ENCODE results near the gene LMX1A.

Gene LMX1A

DNA sequence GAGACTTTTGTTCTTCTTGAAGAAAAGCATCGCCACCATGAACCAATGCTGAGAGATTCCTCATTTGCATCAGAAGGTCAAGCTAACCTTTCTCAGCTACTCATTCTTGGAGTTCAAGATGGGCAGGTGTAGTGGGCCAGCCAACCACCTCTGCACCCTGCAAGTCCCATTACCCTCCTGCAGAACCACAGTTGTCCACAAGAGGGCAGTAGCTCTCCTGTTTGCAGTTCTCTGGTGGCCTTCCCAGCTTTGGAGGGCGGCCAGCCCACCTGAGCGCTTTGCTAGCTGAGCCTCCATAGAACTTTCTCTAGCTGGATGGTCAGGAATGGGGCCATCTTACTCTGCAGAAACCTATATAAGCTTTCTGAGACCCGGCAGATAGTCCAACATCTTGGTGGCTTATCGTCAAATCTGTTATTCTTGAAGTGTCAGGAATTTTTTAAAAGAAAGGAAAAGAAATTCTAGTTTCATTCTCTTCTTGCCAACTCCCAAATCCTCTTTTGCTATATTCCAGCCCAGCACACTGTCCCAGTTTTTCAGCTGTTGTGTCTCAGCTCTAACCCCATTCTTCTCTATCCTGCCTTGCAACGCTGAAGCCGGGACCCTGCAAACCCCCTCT is 11.0 kb upstream of the LMX1A start:
- peak; percentile 89 for DNase-seq (ENCODE audit: low spot score)

DNA sequence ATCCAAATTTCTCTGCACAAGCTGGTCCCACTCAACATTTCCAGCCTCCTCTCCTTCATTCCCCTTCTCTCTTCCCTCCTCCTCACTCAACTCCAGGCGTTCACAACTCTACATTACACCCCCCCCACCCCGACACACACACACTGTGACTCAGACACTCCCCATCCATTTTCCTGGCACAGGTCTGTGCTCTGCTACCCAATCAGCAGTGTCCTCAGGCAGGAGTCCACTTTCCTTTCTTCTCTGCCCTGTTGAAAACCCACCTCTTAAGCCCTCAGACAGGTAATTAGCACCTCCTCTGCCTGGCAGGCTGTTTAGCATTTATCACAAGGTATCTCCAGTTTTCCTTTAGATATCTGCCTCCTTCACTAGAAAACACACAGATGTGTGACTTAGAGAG is 8.8 kb upstream of the LMX1A start:
- no peak for DNase-seq (ENCODE audit: low spot score)

DNA sequence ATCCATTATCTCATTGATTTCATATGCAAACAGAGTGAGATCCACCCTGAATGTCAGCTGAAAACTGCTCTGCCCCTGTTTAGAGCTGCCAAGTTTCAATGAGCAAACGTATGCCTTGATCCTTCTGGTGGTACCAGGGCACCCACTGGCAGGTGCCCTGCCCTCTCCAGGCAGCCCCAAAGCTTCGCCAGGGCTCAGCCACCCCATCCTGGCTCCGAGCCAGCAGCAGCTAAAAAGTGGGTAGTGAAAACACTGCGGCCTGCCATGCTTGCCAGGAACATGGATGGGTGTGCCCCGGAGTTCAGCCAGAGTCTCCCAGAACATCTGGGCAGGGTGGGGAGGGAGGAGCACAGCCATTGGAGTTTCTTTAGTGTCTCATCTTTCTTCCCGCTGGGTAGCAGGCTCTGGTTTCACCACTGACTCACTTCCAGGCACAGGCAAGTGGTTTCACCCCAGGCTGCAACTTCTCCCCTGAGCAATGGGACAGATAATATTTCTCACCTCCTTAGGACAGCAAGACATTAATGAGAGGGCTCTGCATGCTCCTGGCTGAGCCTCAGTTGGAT is 8.1 kb upstream of the LMX1A start:
- DNase-seq (ENCODE audit: low spot score): no peak

DNA sequence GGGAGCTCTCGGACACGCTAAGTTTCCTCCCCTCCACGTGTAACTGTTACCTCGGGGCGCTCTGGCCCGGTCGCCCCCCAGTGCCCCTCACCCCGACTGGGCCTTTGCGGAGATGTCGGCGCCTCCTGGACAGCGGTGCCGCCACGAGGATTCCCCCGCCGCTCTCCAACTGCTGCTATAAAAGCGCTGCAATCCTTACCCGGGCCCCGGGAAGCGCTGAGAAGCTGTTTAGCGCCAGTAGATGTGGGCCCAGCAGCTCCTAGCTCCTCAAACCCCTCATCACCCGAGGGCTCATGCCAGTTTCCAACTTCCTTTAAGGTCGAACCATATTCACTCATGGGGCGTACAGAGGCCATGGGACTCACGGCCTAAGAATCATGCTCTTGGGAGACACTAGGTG is 361 bp upstream of the LMX1A start:
- DNase-seq (ENCODE audit: low spot score): no peak

DNA sequence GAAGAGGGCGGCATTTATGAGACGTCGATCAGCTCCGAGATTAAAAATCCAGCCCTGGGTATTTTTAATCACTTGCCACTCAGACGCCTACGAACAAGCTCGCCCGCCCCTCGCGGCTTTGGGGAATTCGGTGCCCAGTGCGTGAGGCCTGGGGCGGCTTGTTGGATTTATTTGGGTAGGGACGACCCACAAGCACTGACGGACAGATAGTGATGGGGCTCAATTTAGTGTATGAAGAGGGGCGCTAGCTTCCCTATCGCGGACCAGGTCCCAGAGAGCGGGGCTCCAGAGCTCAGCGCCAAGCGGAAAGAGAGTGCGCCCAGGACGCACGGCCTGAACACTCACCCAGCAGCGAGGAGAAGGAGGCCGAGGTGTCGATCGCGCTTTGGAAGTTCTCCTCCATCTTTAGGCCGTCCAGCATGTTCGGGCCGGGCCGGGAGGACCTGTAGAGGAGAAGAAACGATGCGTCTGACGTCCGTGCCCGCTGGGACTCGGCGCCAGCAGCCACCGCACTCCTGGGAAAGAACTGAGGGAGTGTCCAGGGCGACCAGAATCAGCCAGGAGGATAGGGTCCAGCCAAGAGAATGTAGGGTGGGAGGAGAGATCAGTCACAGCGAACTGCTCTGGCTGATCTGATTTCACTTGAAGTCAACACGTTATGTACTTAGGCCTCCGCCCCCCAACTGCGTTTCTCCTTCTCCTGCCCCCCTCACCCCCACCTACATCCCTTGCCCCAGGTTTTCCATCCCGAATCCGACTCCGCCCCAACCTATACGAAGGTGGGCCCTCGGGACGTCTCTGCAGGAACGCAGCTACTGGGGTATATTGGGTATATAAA is 1.2 kb downstream of the LMX1A start:
- DNase-seq (ENCODE audit: low spot score): no peak

DNA sequence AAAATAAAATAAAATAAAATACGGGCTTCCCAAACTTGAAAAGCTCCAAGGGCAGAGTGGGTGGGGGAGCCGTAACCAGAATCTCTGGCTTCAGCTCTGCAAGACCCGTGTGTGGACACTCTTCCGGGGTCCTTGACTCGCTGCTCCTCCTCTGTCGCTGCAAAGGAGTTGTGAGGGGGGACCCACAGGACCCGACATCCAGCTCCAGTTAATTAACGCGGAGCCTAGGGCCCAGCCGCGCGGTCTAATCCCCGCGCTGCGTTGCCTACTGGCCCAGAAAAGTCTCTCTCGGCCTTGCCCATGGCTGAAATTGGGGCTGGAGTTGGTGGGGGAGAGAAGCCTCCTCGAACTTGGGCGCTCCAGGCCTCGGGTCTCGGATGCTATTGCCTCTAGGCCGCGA is 1.8 kb downstream of the LMX1A start:
- DNase-seq (ENCODE audit: low spot score): no peak

DNA sequence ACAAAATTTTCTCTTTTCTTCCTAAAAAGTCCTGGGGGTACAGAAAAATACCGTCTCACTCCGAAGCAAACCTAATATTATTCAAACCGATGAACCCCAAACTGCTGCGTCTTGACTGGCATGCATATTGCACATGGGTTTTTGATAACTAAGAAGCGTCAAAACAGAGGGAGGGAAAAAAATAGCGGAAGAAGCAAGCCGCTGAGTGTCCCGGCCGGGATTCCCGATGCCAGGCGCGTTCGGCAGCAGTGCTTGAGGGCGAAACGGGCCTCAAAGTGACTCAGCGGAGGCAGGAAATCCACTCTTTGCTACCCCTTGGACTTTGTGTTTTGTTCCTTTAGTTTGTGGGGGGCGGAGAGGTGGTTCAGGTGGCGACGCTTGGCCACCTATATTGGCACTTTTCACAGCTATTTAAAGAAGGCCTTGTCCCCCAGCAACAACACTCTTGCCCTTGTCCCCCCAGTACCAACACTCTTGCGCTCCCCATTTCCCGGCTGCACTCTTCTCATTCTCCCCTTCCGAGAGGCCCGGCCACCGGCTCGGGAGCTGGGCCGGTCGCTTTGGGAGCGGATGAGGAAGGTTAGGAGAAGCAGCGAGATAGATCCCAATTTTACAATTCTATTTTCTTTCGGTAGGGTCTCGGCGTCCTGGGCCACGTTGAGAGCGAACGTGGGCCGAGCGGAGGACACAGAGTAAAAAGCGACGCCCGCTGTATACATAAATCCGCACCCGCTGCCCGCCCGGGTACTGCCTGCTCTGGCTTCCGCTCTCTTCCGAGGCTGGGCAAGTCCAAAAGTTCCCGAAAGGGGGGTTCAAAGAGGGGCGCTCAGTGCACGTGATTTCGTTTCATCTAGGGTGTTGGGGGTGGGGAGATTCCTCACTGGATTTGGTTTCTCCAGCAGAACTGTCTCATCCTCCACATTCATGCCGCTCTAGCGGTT is 2.5 kb downstream of the LMX1A start:
- DNase-seq (ENCODE audit: low spot score): no peak

DNA sequence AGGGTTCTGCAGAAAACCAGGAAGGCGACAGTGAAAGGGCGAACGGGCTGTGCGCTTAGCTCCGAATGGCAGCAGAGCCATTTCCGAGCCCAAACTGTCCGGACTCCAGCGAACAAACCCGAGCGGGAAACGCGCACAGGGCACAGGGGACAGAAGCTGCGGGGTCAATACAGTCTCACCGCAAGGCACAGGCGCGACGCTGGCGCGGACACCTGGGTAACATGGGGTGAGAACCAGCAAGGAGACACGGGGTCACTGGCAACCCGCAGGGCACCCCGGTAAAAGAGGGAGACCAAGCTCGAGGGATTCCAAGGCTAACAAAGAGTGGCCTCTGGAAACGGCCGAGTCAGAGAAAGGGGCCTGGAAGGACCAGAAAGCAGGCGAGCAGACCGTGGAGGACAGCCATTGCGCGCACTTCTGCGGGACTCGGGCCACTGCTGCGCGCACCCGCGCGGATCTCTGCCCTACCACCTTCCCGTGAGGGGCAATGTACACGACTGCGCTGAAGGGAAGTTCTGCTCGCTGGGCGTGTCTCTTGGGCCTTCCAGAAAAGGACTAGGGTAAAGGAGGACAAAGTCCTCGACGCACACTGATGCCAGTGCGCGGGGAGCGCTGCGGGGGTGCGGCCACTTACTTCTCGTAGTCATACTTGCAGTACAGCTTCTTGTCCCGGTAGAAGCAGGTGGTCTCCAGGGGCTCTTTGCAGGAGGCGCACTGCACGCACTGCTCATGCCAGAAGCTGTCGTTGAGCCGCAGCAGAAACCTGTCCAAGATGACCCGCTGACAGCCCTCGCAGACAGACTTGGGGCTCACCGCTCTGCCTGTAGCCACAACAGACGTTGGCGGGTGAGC is 3.8 kb downstream of the LMX1A start:
- DNase-seq (ENCODE audit: low spot score): peak; percentile 60

DNA sequence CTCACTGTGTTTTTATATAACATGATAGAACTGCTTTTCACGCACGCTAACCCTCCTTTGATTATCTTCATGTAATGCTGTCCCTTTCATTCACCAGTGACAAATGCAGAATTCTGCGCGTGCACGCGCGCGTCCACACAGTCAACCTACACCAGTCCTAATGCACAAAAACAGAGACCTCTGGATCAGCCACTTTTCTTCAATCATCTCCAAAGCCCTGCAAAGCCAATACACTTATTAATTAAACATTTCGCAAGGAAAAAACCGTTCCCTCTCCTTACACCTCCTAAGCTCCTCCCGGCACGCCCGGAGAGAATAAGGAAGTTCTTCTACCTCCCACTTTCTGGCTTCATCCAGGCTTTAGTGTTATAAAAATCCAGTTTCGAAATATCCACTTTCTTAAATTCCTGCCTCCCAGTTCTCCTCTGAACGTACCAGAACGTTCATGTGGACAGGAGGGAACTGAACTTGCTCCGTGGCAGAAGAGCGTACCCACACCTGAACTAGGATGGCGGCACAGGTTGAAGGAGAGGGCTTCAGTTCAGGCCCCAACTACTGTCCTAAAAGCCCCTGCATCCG is 4.6 kb downstream of the LMX1A start:
- DNase-seq (ENCODE audit: low spot score): no peak

DNA sequence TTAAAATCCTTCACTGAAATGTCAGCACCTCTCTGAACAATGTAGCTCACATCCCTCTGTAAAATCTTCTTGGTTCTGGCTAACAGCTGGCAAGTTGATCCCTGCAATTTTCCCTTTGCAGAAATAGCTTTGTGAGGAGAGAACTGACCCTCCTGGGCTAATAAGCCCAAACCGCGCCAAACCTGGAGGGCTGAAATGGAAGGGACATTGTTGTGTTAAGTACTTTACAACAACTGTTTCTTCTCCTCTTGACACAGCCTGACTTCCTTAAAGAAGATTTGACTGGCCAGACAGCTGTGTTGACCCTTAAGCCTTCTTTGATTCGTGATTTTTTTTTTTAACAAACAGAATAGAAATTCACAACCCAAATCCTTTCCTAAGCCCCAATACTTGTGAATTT is 5.7 kb downstream of the LMX1A start:
- DNase-seq (ENCODE audit: low spot score): no peak

DNA sequence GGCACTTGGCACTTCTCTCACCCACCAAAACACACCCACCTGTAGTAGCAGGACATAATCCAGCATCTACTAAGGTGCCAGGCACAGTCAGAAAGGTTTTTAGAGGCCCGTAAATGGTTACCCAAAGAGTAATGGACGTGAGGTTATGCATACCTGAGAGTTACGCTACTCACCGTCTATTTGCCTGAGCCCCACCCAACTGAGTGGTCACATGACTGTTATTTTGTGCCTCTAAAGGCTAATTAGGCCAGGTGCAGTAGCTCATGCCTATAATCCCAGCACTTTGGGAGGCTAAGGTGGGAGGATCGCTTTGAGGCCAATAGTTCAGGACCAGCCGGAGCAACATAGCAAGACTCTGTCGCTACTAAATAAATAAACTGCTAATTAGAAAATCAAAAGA is 11.0 kb downstream of the LMX1A start:
- DNase-seq (ENCODE audit: low spot score): no peak

DNA sequence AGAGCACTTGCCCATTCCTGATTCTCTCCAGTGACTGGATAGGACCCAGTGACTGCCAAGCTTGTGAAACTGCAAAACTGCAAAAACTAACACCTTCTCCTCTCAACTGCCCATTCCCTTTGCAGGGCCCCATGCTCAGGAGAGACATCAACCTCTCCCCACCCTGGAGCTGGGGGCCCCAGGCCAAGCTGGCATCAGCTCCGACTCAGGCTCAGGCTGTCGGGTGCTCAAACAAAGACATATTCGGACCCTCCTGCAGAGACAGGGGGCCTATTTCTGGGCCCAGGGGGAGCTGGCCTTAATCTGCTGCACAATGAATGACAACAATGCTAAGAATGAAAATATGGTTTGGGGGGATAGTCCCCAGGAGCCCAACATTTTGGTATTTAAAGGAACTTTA is 11.8 kb downstream of the LMX1A start:
- DNase-seq (ENCODE audit: low spot score): no peak

DNA sequence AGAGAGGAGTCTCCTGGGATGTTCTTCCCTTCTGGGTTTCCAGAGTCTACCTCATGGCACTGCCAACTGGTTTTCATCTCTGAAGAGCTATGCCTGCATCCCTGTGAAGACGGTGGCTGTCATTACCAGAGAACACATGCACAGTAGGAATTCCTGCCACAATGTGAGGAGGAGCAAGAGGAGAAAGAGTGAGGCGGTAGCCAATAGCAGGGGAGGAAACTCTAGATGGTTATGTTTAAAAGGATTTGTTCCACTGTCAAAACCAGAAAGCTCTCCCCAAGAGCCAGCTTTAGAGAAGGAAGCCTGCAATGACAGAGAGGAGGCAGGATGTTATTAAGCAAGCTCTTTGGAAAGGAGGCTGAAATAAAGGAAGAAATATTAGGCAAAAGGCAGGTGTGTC is 12.3 kb downstream of the LMX1A start:
- DNase-seq (ENCODE audit: low spot score): no peak

DNA sequence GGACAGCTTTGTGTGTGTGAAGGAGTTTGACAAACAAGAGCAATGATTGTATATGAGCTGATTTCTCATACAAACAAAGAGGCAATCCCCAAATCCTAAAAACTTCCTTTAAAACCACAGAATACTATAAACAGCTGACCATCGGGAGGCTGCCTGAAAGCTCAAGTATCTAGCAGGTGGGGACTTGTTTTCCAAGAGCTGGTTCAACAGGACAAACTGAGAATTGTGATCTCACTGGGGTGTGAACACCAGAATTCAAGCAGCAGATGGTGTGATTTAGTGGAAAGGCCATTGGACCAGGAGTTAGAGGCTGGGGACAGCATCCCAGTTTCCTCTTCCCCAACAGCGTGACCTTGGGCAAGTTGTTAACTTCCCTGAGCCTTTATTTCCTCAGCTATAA is 13.9 kb downstream of the LMX1A start:
- no peak for DNase-seq (ENCODE audit: low spot score)

DNA sequence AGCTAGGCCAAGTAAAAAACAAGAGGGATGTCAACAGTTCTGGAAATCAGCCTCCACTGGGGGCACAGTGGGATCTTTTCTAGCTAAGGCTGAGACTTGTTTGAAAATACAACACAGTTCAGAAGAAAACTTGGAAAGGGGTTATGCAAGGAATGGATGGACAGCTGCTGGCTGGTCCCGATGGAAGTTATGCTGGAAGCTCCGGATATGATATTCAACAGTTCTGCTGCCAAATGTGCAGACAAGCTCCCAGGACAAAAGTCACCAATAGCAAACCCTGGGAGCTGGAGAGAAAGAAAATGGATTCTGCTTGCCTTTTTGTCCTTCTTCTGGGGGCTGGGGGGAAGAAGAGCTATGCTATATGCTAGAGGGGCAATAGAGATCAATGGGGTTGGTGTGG is 14.3 kb downstream of the LMX1A start:
- DNase-seq (ENCODE audit: low spot score): no peak

DNA sequence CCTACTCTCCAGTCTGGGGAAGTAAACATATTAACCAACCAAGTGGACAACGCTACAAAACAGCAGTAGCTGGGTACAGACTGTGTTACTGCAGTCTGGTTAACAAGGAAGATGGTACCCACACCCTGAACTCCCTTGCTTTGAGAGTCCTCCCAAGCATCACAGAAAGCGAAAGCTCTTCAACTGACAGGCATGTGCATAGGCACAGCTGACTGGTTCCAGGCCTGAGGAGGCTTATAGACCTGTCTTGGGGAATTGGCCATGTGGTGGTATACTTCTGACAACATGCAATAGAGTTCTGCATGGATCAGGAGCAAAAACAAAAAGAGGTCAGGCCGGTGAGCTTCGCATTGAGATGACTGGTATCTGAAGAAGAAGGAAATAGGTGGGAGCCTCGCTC is 17.4 kb downstream of the LMX1A start:
- no peak for DNase-seq (ENCODE audit: low spot score)

DNA sequence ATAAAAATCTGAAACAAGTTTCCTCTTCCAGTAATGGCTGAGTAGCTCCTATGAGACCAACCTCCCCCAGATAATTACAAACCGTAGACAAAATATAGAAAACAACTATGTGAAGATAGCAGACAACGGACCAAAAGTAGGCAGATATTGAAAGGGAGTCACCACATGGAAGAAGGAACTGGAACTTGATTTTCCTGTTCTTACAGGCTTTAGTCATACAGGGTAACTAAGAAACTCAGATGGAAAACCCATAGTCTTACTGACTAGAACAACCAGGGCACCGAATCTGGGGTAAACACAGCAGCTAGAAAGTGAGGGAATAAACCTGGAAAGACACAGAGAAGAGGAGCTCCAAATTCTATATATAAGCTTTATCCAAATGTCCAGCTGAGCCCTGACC is 26.0 kb downstream of the LMX1A start:
- no peak for DNase-seq (ENCODE audit: low spot score)

DNA sequence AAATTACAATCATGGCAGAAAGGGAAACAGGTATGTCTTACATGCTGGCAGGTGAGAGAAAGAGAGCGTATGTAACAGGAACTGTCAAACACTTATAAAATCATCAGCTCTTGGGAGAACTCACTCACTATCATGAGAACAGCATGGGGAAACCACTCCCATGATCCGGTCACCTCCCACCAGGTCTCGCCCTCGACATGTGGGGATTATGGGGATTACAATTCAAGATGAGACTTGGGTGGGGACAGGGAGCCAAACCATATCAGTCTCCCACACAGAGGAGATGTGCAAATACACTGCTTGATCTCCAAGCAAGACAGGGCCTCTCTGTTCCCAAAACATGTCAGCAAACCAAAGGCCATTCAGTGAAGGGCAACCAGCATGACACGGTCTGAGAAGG is 27.4 kb downstream of the LMX1A start:
- DNase-seq (ENCODE audit: low spot score): no peak

DNA sequence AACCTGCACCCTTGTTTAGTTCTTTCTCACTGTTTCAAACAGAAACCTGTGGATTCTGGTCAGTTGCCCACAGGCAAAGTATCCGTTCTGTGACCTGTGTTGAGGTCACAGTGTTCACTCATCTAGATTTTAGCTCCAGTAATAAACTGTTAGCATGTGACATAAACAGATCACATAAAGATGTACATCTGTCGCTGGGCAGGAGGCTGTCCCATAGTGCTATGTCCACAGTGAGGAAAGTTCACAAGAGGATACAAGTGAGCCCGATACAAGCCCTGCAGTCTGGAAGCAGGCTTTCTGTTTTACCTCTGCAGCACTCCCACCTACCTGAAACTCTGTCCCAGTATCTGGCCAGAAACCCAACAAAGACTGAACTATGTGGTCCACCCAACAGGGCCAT is 28.4 kb downstream of the LMX1A start:
- no peak for DNase-seq (ENCODE audit: low spot score)

DNA sequence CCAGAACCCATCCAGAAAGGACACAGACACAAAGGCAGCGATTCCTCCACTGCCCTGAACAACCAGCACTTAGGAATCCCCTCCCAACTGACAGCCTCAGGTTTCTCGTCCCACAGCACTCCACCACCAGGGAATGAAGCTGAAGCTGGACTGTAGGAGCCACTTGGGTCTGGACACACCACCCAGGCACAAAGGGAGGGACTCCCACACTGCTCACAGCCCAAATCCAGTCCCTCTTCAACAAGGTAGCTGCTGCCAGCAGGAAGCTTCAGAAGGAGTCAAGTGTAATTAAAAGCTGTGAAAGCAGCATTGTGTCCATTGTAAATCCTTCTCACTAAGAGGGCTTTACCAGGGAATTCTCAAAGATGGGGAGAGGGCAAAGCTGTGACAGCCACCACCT is 29.0 kb downstream of the LMX1A start:
- no peak for DNase-seq (ENCODE audit: low spot score)
